Gastroesophageal sphincter (tissue), 4 donors: ENCODE data around the gene SYNE4. TPM values are rescaled to one million over a fixed set of nuclear protein-coding genes. Genes with fewer than 3 reads are reported as not detected.

Experiments
- ATAC-seq: fragments of 150-250 bp; one replicate; pipeline ENCODE4 v1.9.1; 2016; ENCODE audit warnings: mild to moderate bottlenecking, moderate library complexity
- H3K27ac ChIP-seq, 4 donors: fragments of 200-600 bp; sonication (generic) in 3 of 4; 1 replicate in 3 of 4; 2 replicates in 1 of 4; pipeline ENCODE4 v1.5.1; 2016 to 2019
- H3K27me3 ChIP-seq: fragments of 200-600 bp; sonication (generic); one replicate; pipeline ENCODE4 v1.5.1; 2019
- H3K36me3 ChIP-seq, 2 donors: fragments of 200-600 bp; sonication (generic); one replicate each; pipeline ENCODE4 v1.5.1; 2019; ENCODE audit warnings: control low read depth in 1 of 2
- H3K4me1 ChIP-seq, 3 donors: fragments of 200-600 bp; sonication (generic); 1 replicate in 2 of 3; 2 replicates in 1 of 3; pipeline ENCODE4 v1.5.1; 2016 to 2019; ENCODE audit warnings: control low read depth in 2 of 3
- H3K4me3 ChIP-seq, 2 donors: fragments of 200-600 bp; sonication (generic); one replicate each; pipeline ENCODE4 v1.5.1; 2019; ENCODE audit warnings: mild to moderate bottlenecking in 1 of 2, moderate library complexity in 1 of 2
- H3K9me3 ChIP-seq, 3 donors: fragments of 200-600 bp; sonication (generic); one replicate each; pipeline ENCODE4 v1.5.1; 2017 to 2019; ENCODE audit warnings: control low read depth in 2 of 3
- CTCF ChIP-seq, 4 experiments: fragments of 200-600 bp in 2 of 4; fragments of 450-650 bp in 2 of 4; sonication (generic) in 1 of 4; IDR thresholded peaks; one replicate each; pipeline ENCODE4 v1.5.1; 2017 to 2019; ENCODE audit warnings: antibody characterized with exemption in 4 of 4, mild to moderate bottlenecking in 2 of 4, moderate library complexity in 2 of 4
- EP300 ChIP-seq: sonication (generic); formaldehyde crosslinking; IDR thresholded peaks from one replicate; pipeline ENCODE4 v1.6.1; 2017; ENCODE audit warnings: antibody characterized with exemption, mild to moderate bottlenecking
- POLR2A ChIP-seq, 2 donors: fragments of 450-650 bp; IDR thresholded peaks; one replicate each; pipeline ENCODE4 v1.6.1; 2017; ENCODE audit warnings: antibody characterized with exemption in 2 of 2, mild to moderate bottlenecking in 2 of 2, moderate library complexity in 1 of 2
- POLR2AphosphoS5 ChIP-seq: sonication (generic); formaldehyde crosslinking; IDR thresholded peaks from one replicate; pipeline ENCODE4 v1.6.1; 2017; ENCODE audit warnings: antibody characterized with exemption
- WGBS, 2 donors: methylation state at CpG; one replicate each; pipeline ENCODE4 v1.1.5; 2018; ENCODE audit warnings: low coverage in 1 of 2; 5-methylcytosine and 5-hydroxymethylcytosine counted together
- total RNA-seq, 4 donors: library from RNA; depleted of rRNA; stranded (reverse); fragments of >200 nt; gene quantifications; one replicate each; pipeline ENCODE4 v1.1.0, GENCODE V29; 2016

Gene SYNE4
- total RNA-seq, 4 donors from 2014 or later, result 0.39 to 0.62 (median 0.47) TPM; not detected in 1

DNA sequence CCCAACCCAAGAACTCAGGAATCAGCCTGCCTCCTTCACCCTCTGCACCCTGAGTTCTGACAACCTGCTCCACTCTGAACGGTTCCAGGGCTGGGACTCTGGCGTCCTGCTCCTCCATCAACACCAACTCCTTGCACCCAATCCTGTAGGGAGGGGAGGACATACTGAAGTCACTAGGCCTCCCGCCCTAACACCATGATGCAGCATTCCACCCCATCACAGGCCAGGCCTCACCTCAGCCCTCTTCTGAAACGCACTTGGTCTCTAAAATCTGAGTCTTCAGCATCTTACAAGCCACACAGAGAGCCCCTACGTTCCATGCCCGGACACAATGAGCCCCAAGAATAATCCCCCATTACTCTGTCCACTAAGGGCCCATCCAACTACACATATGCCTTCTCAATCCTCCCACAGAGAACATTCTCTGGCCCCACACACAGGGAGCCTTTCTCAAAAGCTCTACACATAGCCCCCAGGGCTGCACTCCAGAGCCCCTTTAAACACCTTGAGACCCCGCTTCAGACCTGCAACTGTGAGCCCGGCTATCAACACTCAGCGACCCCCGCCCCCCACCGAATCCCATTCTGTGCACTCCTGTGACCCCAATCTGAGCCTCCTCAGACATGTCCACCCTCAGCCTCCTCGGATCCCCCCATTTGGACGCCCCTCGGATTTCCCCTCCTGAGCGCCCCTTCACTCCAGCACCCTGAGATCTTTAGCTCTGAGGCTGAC is 4.8 kb upstream of the SYNE4 start:
- TF ChIP-seq POLR2AphosphoS5 (no peak), CTCF (IDR thresholded peaks at IDR 0.05) (no peak), EP300 (no peak), POLR2A (IDR thresholded peaks at IDR 0.05) (no peak)
- H3K27me3 ChIP-seq, result no peaks in the 10 kb centered on the region
- peak overlapping the region; percentile 74 to 87 (median 86) for H3K27ac ChIP-seq
- peaks cover 0 to 31% of the 10 kb centered on the region in 2 donors for H3K36me3 ChIP-seq
- no peaks in the 10 kb centered on the region for H3K9me3 ChIP-seq
- peak overlapping the region; percentile 52 to 71 for H3K4me3 ChIP-seq
- peaks cover 0 to 39% (median 16%) of the 10 kb centered on the region in 3 donors for H3K4me1 ChIP-seq
- 5 to 23% methylated on average over 7 to 11 of the region's 15 CpGs for WGBS, 2 donors
- no peak for ATAC-seq

DNA sequence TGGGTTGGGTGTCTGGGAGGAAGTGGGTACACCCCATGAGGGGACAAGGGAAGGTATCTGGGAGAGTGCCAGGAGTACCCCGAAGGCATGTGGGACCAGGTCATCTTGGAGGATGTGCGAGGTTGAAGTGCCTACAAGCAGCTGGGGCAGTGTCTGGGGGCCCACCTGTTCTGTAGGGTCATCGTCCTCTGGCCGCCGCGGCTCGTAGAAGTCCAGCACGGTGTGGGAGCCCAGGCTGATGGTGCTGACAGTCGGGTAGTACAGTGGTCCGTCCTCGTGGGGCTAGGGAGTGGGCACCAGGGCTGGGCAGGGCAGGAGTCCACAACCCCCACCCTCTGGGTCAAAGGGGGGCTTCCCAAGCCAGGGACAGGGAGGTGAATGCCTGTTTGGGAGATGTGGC is 1.8 kb upstream of the SYNE4 start:
- peak overlapping the region in 3 of 4 donors; percentile 81 to 82 (median 81) for H3K27ac ChIP-seq

GRCh38 chr19:36009633-36010379 is 1.2 kb upstream of the SYNE4 start:
- 64 to 67% methylated on average over 1 to 9 of the region's 15 CpGs for WGBS, 2 donors
- Histone ChIP-seq H3K4me1 (peaks cover 0 to 38% (median 16%) of the 10 kb centered on the region in 3 donors), H3K27ac (peak overlapping the region; percentile 55 to 82 (median 81)), H3K27me3 (no peaks in the 10 kb centered on the region), H3K36me3 (no peaks in the 10 kb centered on the region), H3K4me3 (peak overlapping the region; percentile 28 to 52), H3K9me3 (no peaks in the 10 kb centered on the region)
- TF ChIP-seq CTCF (IDR thresholded peaks at IDR 0.05), result no peak
- no peak for TF ChIP-seq POLR2A (IDR thresholded peaks at IDR 0.05)
- TF ChIP-seq EP300, result no peak
- TF ChIP-seq POLR2AphosphoS5, result no peak
- ATAC-seq, result no peak

More for the DNA sequence above, 1.8 kb upstream of the SYNE4 start:
- peaks cover 0 to under 1% of the 10 kb centered on the region in 2 donors for H3K36me3 ChIP-seq
- H3K27me3 ChIP-seq, result no peaks in the 10 kb centered on the region
- H3K4me1 ChIP-seq, result peaks cover 0 to 40% (median 16%) of the 10 kb centered on the region in 3 donors
- H3K9me3 ChIP-seq, result no peaks in the 10 kb centered on the region
- no peak for ATAC-seq
- TF ChIP-seq POLR2A (IDR thresholded peaks at IDR 0.05), result no peak
- TF ChIP-seq POLR2AphosphoS5, result no peak
- no peak for TF ChIP-seq CTCF (IDR thresholded peaks at IDR 0.05)
- no peak for TF ChIP-seq EP300
- no peak overlapping the region for H3K4me3 ChIP-seq
- 91 to 100% methylated on average over 1 to 6 of the region's 11 CpGs for WGBS, 2 donors

DNA sequence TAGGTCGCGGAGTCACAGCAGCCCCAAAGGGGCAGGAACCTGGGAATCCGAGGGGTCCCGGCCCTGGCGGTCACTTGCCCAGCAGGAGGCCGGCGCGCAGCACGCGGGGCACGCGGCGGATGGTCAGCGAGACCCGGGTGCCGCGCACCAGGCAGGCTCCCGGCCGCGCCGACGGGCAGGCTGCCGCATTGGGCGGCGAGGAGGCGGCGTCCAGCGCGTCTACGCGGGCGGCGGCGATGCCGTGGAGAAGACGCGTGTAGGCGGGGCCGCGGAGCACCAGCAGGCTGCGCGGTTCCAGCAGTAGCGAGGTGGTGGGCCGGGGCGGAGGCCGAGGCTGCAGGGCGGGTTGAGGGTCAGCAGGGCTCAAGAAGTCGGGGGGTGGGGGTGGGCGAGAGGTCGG is 607 bp upstream of the SYNE4 start:
- ATAC-seq, result peak; percentile 75
- peaks cover 0 to 33% (median 12%) of the 10 kb centered on the region in 3 donors for H3K4me1 ChIP-seq
- no peaks in the 10 kb centered on the region for H3K9me3 ChIP-seq
- no peaks in the 10 kb centered on the region for H3K27me3 ChIP-seq
- H3K27ac ChIP-seq, result peak overlapping the region; percentile 55 to 82 (median 81)
- H3K4me3 ChIP-seq, result peak overlapping the region; percentile 28 to 52
- TF ChIP-seq CTCF (IDR thresholded peaks at IDR 0.05) (peak in 3 of 4 experiments; percentile 13 to 27 (median 23)), POLR2AphosphoS5 (peak; percentile 24), EP300 (no peak), POLR2A (IDR thresholded peaks at IDR 0.05) (peak; percentile 43 to 51)
- 0 to 20% methylated on average over 1 to 2 of the region's 50 CpGs for WGBS, 2 donors
- peaks cover 0 to 4% of the 10 kb centered on the region in 2 donors for H3K36me3 ChIP-seq
